Osteocyte (in vitro differentiated cells): Measurements from ENCODE around the gene CCDC102A. TPM values are rescaled to one million over a fixed set of nuclear protein-coding genes. Genes with fewer than 3 reads are reported as not detected.

ENCODE experiments used
- DNase-seq: peaks from one replicate; pipeline ENCODE4 v3.0.0; 2021; ENCODE audit warnings: mixed read lengths; ENCODE audit not compliant: unreplicated experiment; ENCODE audit errors: extremely low spot score
- H3K27ac Mint-ChIP-seq: one replicate; pipeline ENCODE4 v1.8.0; 2021; ENCODE audit warnings: mild to moderate bottlenecking, mixed read lengths; ENCODE audit not compliant: unreplicated experiment
- H3K27me3 Mint-ChIP-seq: one replicate; pipeline ENCODE4 v1.8.0; 2021; ENCODE audit warnings: mixed read lengths; ENCODE audit not compliant: unreplicated experiment
- H3K36me3 Mint-ChIP-seq: one replicate; pipeline ENCODE4 v1.8.0; 2021; ENCODE audit warnings: mixed read lengths; ENCODE audit not compliant: unreplicated experiment
- H3K4me1 Mint-ChIP-seq: one replicate; pipeline ENCODE4 v1.8.0; 2021; ENCODE audit warnings: mixed read lengths; ENCODE audit not compliant: unreplicated experiment
- H3K4me3 Mint-ChIP-seq: one replicate; pipeline ENCODE4 v1.8.0; 2021; ENCODE audit warnings: mild to moderate bottlenecking, moderate library complexity, mixed read lengths; ENCODE audit not compliant: unreplicated experiment
- H3K9me3 Mint-ChIP-seq: one replicate; pipeline ENCODE4 v1.8.0; 2021; ENCODE audit warnings: mixed read lengths; ENCODE audit not compliant: unreplicated experiment
- CTCF ChIP-seq: fragments of 200-600 bp; sonication (generic); IDR thresholded peaks from 2 replicates; pipeline ENCODE4 v1.5.0; 2021; ENCODE audit warnings: antibody characterized with exemption, mild to moderate bottlenecking, moderate library complexity
- total RNA-seq: library from RNA; stranded (reverse); gene quantifications from 2 replicates; pipeline ENCODE4 v1.2.1, GENCODE V29; 2021

CCDC102A gene
- total RNA-seq, 1 donor from 2014 or later, result 17.2 TPM

DNA sequence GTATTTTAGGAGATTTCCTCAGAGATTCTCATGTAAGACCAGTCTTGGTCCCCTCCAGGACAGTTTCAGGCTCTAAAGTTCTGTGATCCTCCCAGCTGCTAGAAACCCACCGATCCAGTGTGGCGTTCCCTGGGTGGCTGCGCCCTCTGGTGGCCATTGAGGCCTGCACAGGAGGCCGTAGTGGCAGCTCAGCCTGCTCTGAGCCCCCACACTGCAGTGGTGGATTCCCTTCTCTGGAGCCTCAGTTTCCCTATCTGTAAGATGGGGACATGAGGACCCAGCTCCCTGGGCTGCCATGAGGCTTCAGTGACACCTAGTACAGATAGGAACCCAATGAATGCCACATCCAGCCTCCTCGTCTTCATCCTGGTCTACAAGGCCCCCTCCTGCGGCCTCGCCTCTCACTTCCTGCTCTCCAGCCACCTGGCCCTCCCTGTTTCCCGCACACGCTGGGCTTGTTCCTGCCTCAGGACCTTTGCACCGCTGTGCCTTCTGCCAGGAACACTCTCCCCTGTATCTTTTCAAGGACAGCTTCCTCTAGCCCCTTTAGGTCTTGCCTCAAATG is 16.5 kb downstream of the CCDC102A start:
- peak; percentile 97 for TF ChIP-seq CTCF
- Mint-ChIP-seq H3K9me3 (no peaks in the 10 kb centered on the region), H3K27me3 (no peaks in the 10 kb centered on the region), H3K27ac (no peak overlapping the region), H3K36me3 (peaks cover 20% of the 10 kb centered on the region), H3K4me1 (no peaks in the 10 kb centered on the region), H3K4me3 (no peak overlapping the region)
- DNase-seq, result peak; percentile 92

GRCh38 chr16:57518922-57519321 is 17.4 kb downstream of the CCDC102A start:
- no peak overlapping the region for H3K4me3 Mint-ChIP-seq
- H3K36me3 Mint-ChIP-seq, result peaks cover 20% of the 10 kb centered on the region
- no peaks in the 10 kb centered on the region for H3K9me3 Mint-ChIP-seq
- DNase-seq, result no peak
- H3K27ac Mint-ChIP-seq, result no peak overlapping the region
- H3K4me1 Mint-ChIP-seq, result no peaks in the 10 kb centered on the region
- TF ChIP-seq CTCF, result no peak
- no peaks in the 10 kb centered on the region for H3K27me3 Mint-ChIP-seq

GRCh38 chr16:57518520-57518919 is 17.9 kb downstream of the CCDC102A start:
- Mint-ChIP-seq H3K4me1 (peaks cover 2% of the 10 kb centered on the region), H3K27me3 (no peaks in the 10 kb centered on the region), H3K9me3 (no peaks in the 10 kb centered on the region), H3K27ac (no peak overlapping the region), H3K4me3 (no peak overlapping the region), H3K36me3 (peaks cover 21% of the 10 kb centered on the region)
- no peak for DNase-seq
- TF ChIP-seq CTCF, result no peak

GRCh38 chr16:57517397-57518367 is 18.7 kb downstream of the CCDC102A start:
- DNase-seq, result no peak
- Mint-ChIP-seq H3K27ac (no peak overlapping the region), H3K36me3 (peaks cover 26% of the 10 kb centered on the region), H3K9me3 (no peaks in the 10 kb centered on the region), H3K4me1 (peaks cover 7% of the 10 kb centered on the region), H3K27me3 (no peaks in the 10 kb centered on the region), H3K4me3 (no peak overlapping the region)
- no peak for TF ChIP-seq CTCF

- Mint-ChIP-seq H3K36me3 (peaks cover 29% of the 10 kb centered on the region), H3K27me3 (no peaks in the 10 kb centered on the region), H3K4me1 (peaks cover 7% of the 10 kb centered on the region), H3K9me3 (no peaks in the 10 kb centered on the region), H3K4me3 (no peak overlapping the region), H3K27ac (no peak overlapping the region)
- no peak for TF ChIP-seq CTCF
- no peak for DNase-seq
Observed at GRCh38 chr16:57516773-57517172, 19.6 kb downstream of the CCDC102A start.
